ENCODE results near the gene STK10.
A peak's percentile ranks its signal among the peaks of the same experiment; 100 is the strongest.

STK10 gene

GRCh38 chr5:172131690-172132089 is 56.3 kb downstream of the STK10 start:
- no peak for DNase-seq (ENCODE audit: low spot score in 2 of 2)
- Mint-ChIP-seq H3K27me3 (no peaks in the 10 kb centered on the region), H3K9me3 (no peaks in the 10 kb centered on the region), H3K27ac (no peak overlapping the region), H3K4me1 (peaks cover 29% of the 10 kb centered on the region), H3K36me3 (peaks cover 20% of the 10 kb centered on the region), H3K4me3 (no peak overlapping the region)
- no peak for ATAC-seq (ENCODE audit: low read depth)

DNA sequence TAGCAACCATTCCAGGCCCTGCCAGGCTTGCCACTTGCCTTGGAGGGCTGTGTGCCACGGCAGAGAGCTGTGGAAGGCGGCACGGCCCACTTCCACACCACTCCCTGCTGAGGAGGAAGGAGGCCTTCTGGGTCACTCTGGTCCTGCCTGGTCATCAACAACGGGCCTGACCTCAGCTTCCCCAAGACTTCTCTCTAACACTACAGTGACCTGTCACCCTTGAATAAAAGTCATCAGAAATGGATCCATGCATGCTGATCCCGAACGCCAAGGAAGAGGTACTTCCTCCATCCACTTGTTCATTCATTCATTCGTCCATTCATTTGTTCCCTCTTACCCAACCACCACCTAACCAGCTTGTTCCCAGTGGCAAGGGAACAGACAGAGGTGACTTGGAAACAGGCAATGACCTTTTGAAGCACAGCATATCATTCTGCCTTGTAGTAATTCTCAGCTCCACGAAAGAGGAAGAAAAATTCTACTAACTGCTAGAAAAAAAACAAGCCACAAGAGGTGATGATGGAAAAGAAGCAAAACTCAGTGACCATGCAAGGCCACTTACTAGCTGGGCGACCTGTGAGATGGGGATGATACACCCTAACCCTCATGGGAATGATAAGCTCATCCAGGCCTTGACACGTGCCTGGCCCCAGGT is 58.6 kb downstream of the STK10 start:
- H3K9me3 Mint-ChIP-seq, result no peaks in the 10 kb centered on the region
- DNase-seq (ENCODE audit: low spot score in 2 of 2) (no peak), ATAC-seq (ENCODE audit: low read depth) (no peak)
- H3K27me3 Mint-ChIP-seq, result no peaks in the 10 kb centered on the region
- peak overlapping the region; percentile 67 for H3K27ac Mint-ChIP-seq
- no peak overlapping the region for H3K4me3 Mint-ChIP-seq
- H3K36me3 Mint-ChIP-seq, result peaks cover 24% of the 10 kb centered on the region
- peaks cover 24% of the 10 kb centered on the region for H3K4me1 Mint-ChIP-seq

DNA sequence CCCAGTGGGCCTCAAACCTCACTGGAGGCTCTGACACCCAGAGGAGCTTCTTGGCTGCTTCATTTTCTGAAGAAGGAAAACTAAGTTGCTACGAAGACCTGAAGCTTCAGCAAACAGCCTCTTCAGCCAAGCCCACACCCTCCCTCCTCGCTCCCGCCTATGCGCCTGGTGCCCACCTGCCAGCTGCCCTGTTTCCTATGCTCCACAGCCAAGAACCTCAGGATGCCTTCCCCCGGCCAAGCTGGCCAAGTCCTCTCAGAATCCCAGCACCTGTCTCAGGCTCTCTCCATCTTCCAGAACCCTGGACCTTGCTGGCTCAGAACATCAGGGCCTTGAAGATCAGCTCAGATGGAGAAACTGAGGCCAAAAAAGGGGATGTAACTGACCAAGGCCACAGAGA is 60.4 kb downstream of the STK10 start:
- H3K4me1 Mint-ChIP-seq, result peaks cover 18% of the 10 kb centered on the region
- no peak overlapping the region for H3K27ac Mint-ChIP-seq
- DNase-seq (ENCODE audit: low spot score in 2 of 2) (no peak), ATAC-seq (ENCODE audit: low read depth) (no peak)
- H3K27me3 Mint-ChIP-seq, result no peaks in the 10 kb centered on the region
- no peak overlapping the region for H3K4me3 Mint-ChIP-seq
- H3K36me3 Mint-ChIP-seq, result peaks cover 16% of the 10 kb centered on the region
- no peaks in the 10 kb centered on the region for H3K9me3 Mint-ChIP-seq

GRCh38 chr5:172123269-172123692 is 64.7 kb downstream of the STK10 start:
- no peak for ATAC-seq (ENCODE audit: low read depth)
- Mint-ChIP-seq H3K36me3 (peaks cover 19% of the 10 kb centered on the region), H3K4me3 (no peak overlapping the region), H3K27me3 (no peaks in the 10 kb centered on the region), H3K9me3 (no peaks in the 10 kb centered on the region), H3K4me1 (peaks cover 12% of the 10 kb centered on the region), H3K27ac (peak overlapping the region; percentile 4)
- no peak for DNase-seq (ENCODE audit: low spot score in 2 of 2)

- peaks cover 20% of the 10 kb centered on the region for H3K4me1 Mint-ChIP-seq
- no peak overlapping the region for H3K4me3 Mint-ChIP-seq
- no peaks in the 10 kb centered on the region for H3K9me3 Mint-ChIP-seq
- peak overlapping the region; percentile 50 for H3K27ac Mint-ChIP-seq
- no peak for ATAC-seq (ENCODE audit: low read depth)
- peaks cover 26% of the 10 kb centered on the region for H3K36me3 Mint-ChIP-seq
- no peaks in the 10 kb centered on the region for H3K27me3 Mint-ChIP-seq
- DNase-seq (ENCODE audit: low spot score in 2 of 2), result no peak
Measured at GRCh38 chr5:172119921-172120688, 67.9 kb downstream of the STK10 start.

DNA sequence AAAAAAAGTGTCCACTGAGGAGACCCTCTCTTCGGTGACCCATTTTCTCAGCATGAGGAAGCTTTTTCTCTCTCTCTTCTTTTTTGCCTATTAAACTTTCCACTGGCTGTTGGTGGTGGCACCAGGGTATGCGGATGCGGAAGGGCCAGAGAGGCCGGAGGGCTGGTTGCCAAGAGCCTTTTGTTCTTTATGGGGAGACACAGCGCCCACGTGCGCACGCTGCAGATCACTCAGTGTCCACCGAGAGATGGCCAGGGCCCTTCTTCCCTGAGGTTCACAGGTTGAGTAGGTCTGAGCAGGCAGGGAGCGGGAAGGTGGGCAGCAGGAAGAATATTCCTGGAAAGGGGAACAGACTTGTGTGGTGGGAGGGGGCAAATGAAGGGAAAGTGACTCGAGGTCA is 69.1 kb downstream of the STK10 start:
- no peak overlapping the region for H3K4me3 Mint-ChIP-seq
- H3K9me3 Mint-ChIP-seq, result no peaks in the 10 kb centered on the region
- peak overlapping the region; percentile 62 for H3K27ac Mint-ChIP-seq
- no peaks in the 10 kb centered on the region for H3K27me3 Mint-ChIP-seq
- DNase-seq (ENCODE audit: low spot score in 2 of 2) (no peak), ATAC-seq (ENCODE audit: low read depth) (no peak)
- peaks cover 20% of the 10 kb centered on the region for H3K36me3 Mint-ChIP-seq
- peaks cover 25% of the 10 kb centered on the region for H3K4me1 Mint-ChIP-seq

GRCh38 chr5:172117977-172118701 is 69.9 kb downstream of the STK10 start:
- H3K4me3 Mint-ChIP-seq, result no peak overlapping the region
- ATAC-seq (ENCODE audit: low read depth), result no peak

DNA sequence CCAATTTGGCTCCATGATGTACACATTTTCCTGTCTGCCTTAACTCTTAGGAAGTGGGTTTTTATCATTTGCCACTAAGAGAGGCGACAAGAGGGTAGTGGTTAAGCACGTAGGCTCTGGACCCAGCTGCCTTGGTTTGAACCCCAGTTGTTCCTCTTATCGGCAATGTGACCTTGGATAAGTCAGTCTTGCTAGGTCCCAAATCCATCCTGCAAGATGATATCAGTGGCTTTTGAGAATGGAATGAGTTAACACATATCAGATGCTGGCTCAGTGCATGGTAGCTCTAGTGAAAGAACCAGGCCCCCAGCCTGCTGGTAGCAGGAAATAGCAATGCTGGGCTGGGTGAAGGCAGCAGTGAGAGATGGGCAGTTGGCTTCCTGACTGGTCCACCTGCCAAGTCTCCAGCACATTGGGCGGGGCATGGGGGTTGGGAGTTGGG is 72.5 kb downstream of the STK10 start:
- H3K9me3 Mint-ChIP-seq, result no peaks in the 10 kb centered on the region
- ATAC-seq (ENCODE audit: low read depth), result no peak
- H3K4me1 Mint-ChIP-seq, result peaks cover 42% of the 10 kb centered on the region
- peak overlapping the region; percentile 95 for H3K27ac Mint-ChIP-seq
- no peak for DNase-seq (ENCODE audit: low spot score in 2 of 2)
- peak overlapping the region; percentile 43 for H3K4me3 Mint-ChIP-seq
- H3K36me3 Mint-ChIP-seq, result peaks cover 22% of the 10 kb centered on the region
- H3K27me3 Mint-ChIP-seq, result no peaks in the 10 kb centered on the region

More at GRCh38 chr5:172117977-172118701, 69.9 kb downstream of the STK10 start:
- peak overlapping the region; percentile 62 for H3K27ac Mint-ChIP-seq
- no peaks in the 10 kb centered on the region for H3K9me3 Mint-ChIP-seq
- H3K4me1 Mint-ChIP-seq, result peaks cover 31% of the 10 kb centered on the region
- no peaks in the 10 kb centered on the region for H3K27me3 Mint-ChIP-seq
- H3K36me3 Mint-ChIP-seq, result peaks cover 21% of the 10 kb centered on the region
- no peak for DNase-seq (ENCODE audit: low spot score in 2 of 2)

GRCh38 chr5:172114875-172115422 is 73.1 kb downstream of the STK10 start:
- Mint-ChIP-seq H3K36me3 (peaks cover 22% of the 10 kb centered on the region), H3K27ac (peak overlapping the region; percentile 95), H3K27me3 (no peaks in the 10 kb centered on the region), H3K9me3 (no peaks in the 10 kb centered on the region), H3K4me3 (peak overlapping the region; percentile 69), H3K4me1 (peaks cover 48% of the 10 kb centered on the region)
- DNase-seq (ENCODE audit: low spot score in 2 of 2), result peak; percentile 52 to 66
- ATAC-seq (ENCODE audit: low read depth), result peak; percentile 46

- Mint-ChIP-seq H3K4me3 (peak overlapping the region; percentile 68), H3K36me3 (peaks cover 16% of the 10 kb centered on the region)
Measured at GRCh38 chr5:172113036-172113435, 75.0 kb downstream of the STK10 start.

GRCh38 chr5:172111852-172112225 is 76.2 kb downstream of the STK10 start:
- no peak for DNase-seq (ENCODE audit: low spot score in 2 of 2)
- peaks cover 15% of the 10 kb centered on the region for H3K36me3 Mint-ChIP-seq
- no peaks in the 10 kb centered on the region for H3K9me3 Mint-ChIP-seq

More at GRCh38 chr5:172113036-172113435, 75.0 kb downstream of the STK10 start:
- Mint-ChIP-seq H3K4me1 (peaks cover 45% of the 10 kb centered on the region), H3K27ac (peak overlapping the region; percentile 92), H3K27me3 (no peaks in the 10 kb centered on the region), H3K9me3 (no peaks in the 10 kb centered on the region)
- no peak for DNase-seq (ENCODE audit: low spot score in 2 of 2)
- ATAC-seq (ENCODE audit: low read depth), result no peak

GRCh38 chr5:172110921-172111851 is 76.8 kb downstream of the STK10 start:
- ATAC-seq (ENCODE audit: low read depth) (peak; percentile 92), DNase-seq (ENCODE audit: low spot score in 2 of 2) (peak; percentile 73 to 89)
- peak overlapping the region; percentile 92 for H3K27ac Mint-ChIP-seq
- H3K4me1 Mint-ChIP-seq, result peaks cover 48% of the 10 kb centered on the region
- H3K27me3 Mint-ChIP-seq, result no peaks in the 10 kb centered on the region
- H3K9me3 Mint-ChIP-seq, result no peaks in the 10 kb centered on the region
- peak overlapping the region; percentile 82 for H3K4me3 Mint-ChIP-seq
- H3K36me3 Mint-ChIP-seq, result peaks cover 13% of the 10 kb centered on the region

More at GRCh38 chr5:172111852-172112225, 76.2 kb downstream of the STK10 start:
- ATAC-seq (ENCODE audit: low read depth), result no peak
- H3K27ac Mint-ChIP-seq, result peak overlapping the region; percentile 92
- peaks cover 46% of the 10 kb centered on the region for H3K4me1 Mint-ChIP-seq
- no peak overlapping the region for H3K4me3 Mint-ChIP-seq
- H3K27me3 Mint-ChIP-seq, result no peaks in the 10 kb centered on the region

DNA sequence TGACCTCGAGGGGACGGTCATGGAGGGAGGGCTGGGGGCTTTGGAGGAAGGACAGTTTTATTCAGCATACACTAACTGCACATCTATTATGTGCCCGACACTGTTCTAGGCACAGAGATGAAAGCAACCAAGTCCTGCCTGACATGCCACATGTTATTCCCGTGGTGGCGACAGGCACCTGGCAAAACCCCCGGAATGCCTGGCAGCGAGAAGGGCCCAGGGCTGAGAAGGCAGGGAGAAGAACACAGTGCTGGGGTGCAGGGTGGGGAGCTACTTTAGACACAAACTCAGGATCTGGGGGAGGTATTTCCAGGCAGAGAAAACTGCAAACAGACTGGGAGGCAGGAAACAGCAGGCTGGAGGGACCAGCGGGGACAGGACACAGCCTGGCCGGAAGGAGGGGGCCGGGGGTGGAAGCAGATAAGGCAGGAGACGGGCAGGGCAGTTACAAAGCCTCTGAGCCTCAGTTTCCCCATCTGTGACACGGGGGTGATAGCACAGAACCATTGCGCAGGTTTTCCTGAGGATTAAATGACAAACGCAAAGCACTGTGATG is 77.7 kb downstream of the STK10 start:
- peaks cover 9% of the 10 kb centered on the region for H3K36me3 Mint-ChIP-seq
- no peak for ATAC-seq (ENCODE audit: low read depth)
- H3K4me1 Mint-ChIP-seq, result peaks cover 43% of the 10 kb centered on the region
- H3K27ac Mint-ChIP-seq, result peak overlapping the region; percentile 92
- peak overlapping the region; percentile 82 for H3K4me3 Mint-ChIP-seq
- DNase-seq (ENCODE audit: low spot score in 2 of 2), result no peak
- no peaks in the 10 kb centered on the region for H3K9me3 Mint-ChIP-seq
- H3K27me3 Mint-ChIP-seq, result no peaks in the 10 kb centered on the region
